ENCODE data around the gene CST9. TPM values are rescaled to one million over a fixed set of nuclear protein-coding genes. Genes with fewer than 3 reads are reported as not detected.

CST9 gene
- total RNA-seq, 1 experiment from 2014 or later, result not detected

GRCh38 chr20:23613676-23614075 is 8.0 kb upstream of the CST9 start:
- ChIA-PET RAD21 (ENCODE audit: low non-redundant PET in 1 of 2, low total read pairs in 2 of 2, uncharacterized antibody in 2 of 2, unreplicated experiment in 2 of 2) (no interaction called here), POLR2A (no interaction called here), CTCF (no interaction called here)
- no peaks in the 10 kb centered on the region for H3K36me3 ChIP-seq (ENCODE audit: control insufficient read depth in 1 of 2, insufficient read depth in 2 of 2, low read length in 2 of 2)
- no peak for ATAC-seq
- H3K4me1 ChIP-seq (ENCODE audit: control insufficient read depth in 1 of 2, insufficient read depth in 2 of 2, low read length in 2 of 2), result no peaks in the 10 kb centered on the region
- H4K20me1 ChIP-seq (ENCODE audit: insufficient read depth), result no peaks in the 10 kb centered on the region
- BruUV-seq (replicated peaks), result no TSS peak
- H3K9me3 ChIP-seq (ENCODE audit: control insufficient read depth in 1 of 2, insufficient read depth in 1 of 2, low read depth in 1 of 2, low read length in 2 of 2), result no peaks in the 10 kb centered on the region
- H3K9me2 ChIP-seq (ENCODE audit: insufficient read depth), result no peaks in the 10 kb centered on the region
- no peak overlapping the region for H3K27ac ChIP-seq (ENCODE audit: low read depth, low read length)
- H3K4me2 ChIP-seq (ENCODE audit: low read length), result no peak overlapping the region
- H2AFZ ChIP-seq (ENCODE audit: low read depth, low read length, poor library complexity, severe bottlenecking), result no peak overlapping the region
- DNase-seq (ENCODE audit: low read depth, low spot score), result no peak
- no peaks in the 10 kb centered on the region for H3K27me3 ChIP-seq (ENCODE audit: insufficient read depth, low read length)
- TF ChIP-seq FOSL1 (IDR thresholded peaks at IDR 0.05; ENCODE audit: low read depth) (no peak), CTCF (IDR thresholded peaks at IDR 0.05 in 2 of 3, conservative IDR thresholded peaks at IDR 0.05 in 1 of 3; ENCODE audit: borderline replicate concordance in 1 of 3, insufficient read depth in 1 of 3, low read depth in 2 of 3, low read length in 2 of 3) (no peak), ZFX (IDR thresholded peaks at IDR 0.05) (no peak), CBX3 (IDR thresholded peaks at IDR 0.05; ENCODE audit: low read depth) (no peak), ZBTB33 (IDR thresholded peaks at IDR 0.05; ENCODE audit: extremely low read depth, insufficient replicate concordance, low read length) (no peak), REST (IDR thresholded peaks at IDR 0.05; ENCODE audit: low read depth) (no peak), EZH2 (IDR thresholded peaks at IDR 0.05) (no peak), POLR2A (IDR thresholded peaks at IDR 0.05; ENCODE audit: borderline replicate concordance, extremely low read depth, insufficient read depth, insufficient read length) (no peak), YY1 (IDR thresholded peaks at IDR 0.05; ENCODE audit: extremely low read depth, insufficient replicate concordance, low read depth, low read length) (no peak), SIN3A (IDR thresholded peaks at IDR 0.05; ENCODE audit: low read depth) (no peak), ELF1 (IDR thresholded peaks at IDR 0.05; ENCODE audit: borderline replicate concordance, low read depth) (no peak), MAX (IDR thresholded peaks at IDR 0.05) (no peak), SP1 (IDR thresholded peaks at IDR 0.05; ENCODE audit: low read depth) (no peak)
- H3K9ac ChIP-seq (ENCODE audit: low read length), result no peak overlapping the region
- no peak overlapping the region for H3K4me3 ChIP-seq (replicated peaks in 1 of 2; ENCODE audit: low read depth in 1 of 2, low read length in 2 of 2)
- no peaks in the 10 kb centered on the region for H3K79me2 ChIP-seq (ENCODE audit: insufficient read depth, low read length)
- intact Hi-C loops (cut with micrococcal nuclease), result no loop called here

Measured in HCT116 (cell line).